Tibial nerve (tissue), 4 donors: Measurements from ENCODE around the gene BCAS3. TPM values are rescaled to one million over a fixed set of nuclear protein-coding genes. Genes with fewer than 3 reads are reported as not detected.

Experiments used
- DNase-seq, 2 donors: peaks; one replicate each; pipeline ENCODE4 v3.0.0-alpha.2; 2019; ENCODE audit warnings: low spot score in 2 of 2
- H3K27ac ChIP-seq, 4 donors: fragments of 200-600 bp; sonication (generic) in 3 of 4; one replicate each; pipeline ENCODE4 v1.5.1; 2017 to 2019; ENCODE audit warnings: mild to moderate bottlenecking in 1 of 4
- H3K27me3 ChIP-seq, 2 donors: fragments of 200-600 bp; sonication (generic) in 1 of 2; one replicate each; pipeline versions ENCODE4 v1.5.1 to v1.6.0; 2017 to 2019
- H3K36me3 ChIP-seq, 3 donors: fragments of 200-600 bp; sonication (generic); one replicate each; pipeline ENCODE4 v1.5.1; 2018 to 2019
- H3K4me1 ChIP-seq, 4 donors: fragments of 200-600 bp; sonication (generic) in 3 of 4; one replicate each; pipeline ENCODE4 v1.5.1; 2017 to 2019
- H3K4me3 ChIP-seq, 4 donors: fragments of 200-600 bp; sonication (generic) in 3 of 4; one replicate each; pipeline ENCODE4 v1.5.1; 2017 to 2019; ENCODE audit warnings: mild to moderate bottlenecking in 1 of 4, moderate library complexity in 1 of 4
- H3K9me3 ChIP-seq, 4 donors: fragments of 200-600 bp; sonication (generic) in 3 of 4; one replicate each; pipeline ENCODE4 v1.5.1; 2017 to 2019
- EP300 ChIP-seq, 2 donors: sonication (generic); formaldehyde crosslinking; IDR thresholded peaks; one replicate each; pipeline ENCODE4 v1.6.1; 2017; ENCODE audit warnings: antibody characterized with exemption in 2 of 2, mild to moderate bottlenecking in 1 of 2
- POLR2A ChIP-seq, 2 donors: fragments of 450-650 bp; IDR thresholded peaks; one replicate each; pipeline ENCODE4 v1.6.1; 2017; ENCODE audit warnings: antibody characterized with exemption in 2 of 2, mild to moderate bottlenecking in 2 of 2, moderate library complexity in 2 of 2
- WGBS, 2 donors: methylation state at CpG; one replicate each; pipeline ENCODE4 v1.1.5; 2018; 5-methylcytosine and 5-hydroxymethylcytosine counted together
- total RNA-seq, 4 donors: library from RNA; depleted of rRNA; stranded (reverse); fragments of >200 nt; gene quantifications; one replicate each; pipeline ENCODE4 v1.1.0, GENCODE V29; 2016
- TF ChIP-seq, protein P1 (sequence below), 5 experiments: fragments of 200-600 bp in 3 of 5; fragments of 450-650 bp in 2 of 5; sonication (generic) in 3 of 5; IDR thresholded peaks; one replicate each; pipeline ENCODE4 v1.5.1; 2016 to 2019; ENCODE audit warnings: antibody characterized with exemption in 5 of 5, mild to moderate bottlenecking in 3 of 5, moderate library complexity in 2 of 5

BCAS3 gene
- total RNA-seq, 4 donors from 2014 or later, result 26.4 to 48.1 (median 44.8) TPM

DNA sequence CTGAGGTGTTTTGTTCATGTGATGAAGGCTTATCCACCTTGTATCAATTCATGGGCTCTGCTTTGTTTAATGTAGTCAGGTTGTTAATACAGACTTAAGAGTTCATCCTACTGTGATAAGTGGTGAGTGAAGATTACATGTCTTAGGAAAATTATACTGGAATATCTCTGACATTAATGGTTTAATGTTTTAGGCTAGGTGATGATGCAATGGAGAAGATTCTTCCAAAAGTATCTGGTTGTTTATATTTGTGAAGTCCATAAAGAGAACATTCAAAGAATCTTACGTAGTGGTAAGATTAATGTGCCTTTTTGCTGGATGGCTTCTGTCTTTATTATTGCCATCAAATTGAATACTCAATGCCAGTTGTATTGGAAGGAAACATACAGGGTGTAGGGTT is 236.4 kb downstream of the BCAS3 start:
- Histone ChIP-seq H3K4me3 (no peak overlapping the region), H3K36me3 (peaks cover 0 to 13% (median 2%) of the 10 kb centered on the region in 3 donors), H3K27ac (no peak overlapping the region), H3K9me3 (peaks cover 0 to 12% (median 5%) of the 10 kb centered on the region in 4 donors), H3K27me3 (no peaks in the 10 kb centered on the region), H3K4me1 (no peaks in the 10 kb centered on the region)
- WGBS, 2 donors, result 88 to 98% methylated on average over 1 of the region's 1 CpG
- TF ChIP-seq POLR2A (IDR thresholded peaks at IDR 0.05) (no peak), EP300 (IDR thresholded peaks at IDR 0.05) (no peak)
- TF ChIP-seq, protein P1, sequence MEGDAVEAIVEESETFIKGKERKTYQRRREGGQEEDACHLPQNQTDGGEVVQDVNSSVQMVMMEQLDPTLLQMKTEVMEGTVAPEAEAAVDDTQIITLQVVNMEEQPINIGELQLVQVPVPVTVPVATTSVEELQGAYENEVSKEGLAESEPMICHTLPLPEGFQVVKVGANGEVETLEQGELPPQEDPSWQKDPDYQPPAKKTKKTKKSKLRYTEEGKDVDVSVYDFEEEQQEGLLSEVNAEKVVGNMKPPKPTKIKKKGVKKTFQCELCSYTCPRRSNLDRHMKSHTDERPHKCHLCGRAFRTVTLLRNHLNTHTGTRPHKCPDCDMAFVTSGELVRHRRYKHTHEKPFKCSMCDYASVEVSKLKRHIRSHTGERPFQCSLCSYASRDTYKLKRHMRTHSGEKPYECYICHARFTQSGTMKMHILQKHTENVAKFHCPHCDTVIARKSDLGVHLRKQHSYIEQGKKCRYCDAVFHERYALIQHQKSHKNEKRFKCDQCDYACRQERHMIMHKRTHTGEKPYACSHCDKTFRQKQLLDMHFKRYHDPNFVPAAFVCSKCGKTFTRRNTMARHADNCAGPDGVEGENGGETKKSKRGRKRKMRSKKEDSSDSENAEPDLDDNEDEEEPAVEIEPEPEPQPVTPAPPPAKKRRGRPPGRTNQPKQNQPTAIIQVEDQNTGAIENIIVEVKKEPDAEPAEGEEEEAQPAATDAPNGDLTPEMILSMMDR (IDR thresholded peaks at IDR 0.05), result no peak
- DNase-seq, result no peak

DNA sequence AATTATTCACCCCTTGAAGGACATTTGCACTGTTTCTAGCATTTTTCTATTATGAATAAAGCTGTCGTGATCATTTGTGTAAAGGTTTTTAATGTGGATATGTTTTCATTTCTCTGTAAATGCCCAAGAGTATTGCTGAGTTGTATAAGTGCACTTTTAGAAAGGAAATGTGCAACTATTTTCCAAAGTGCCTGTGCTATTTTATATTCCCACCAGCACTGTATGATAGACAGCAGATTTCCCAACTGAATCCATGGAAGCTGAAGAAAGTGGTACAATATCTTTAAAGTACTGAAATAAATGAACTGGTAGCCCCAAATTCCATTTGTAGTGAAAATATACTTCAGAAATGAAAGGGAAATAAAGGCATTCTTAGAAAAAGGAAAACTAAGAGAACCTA is 238.4 kb downstream of the BCAS3 start:
- Histone ChIP-seq H3K9me3 (peaks cover 0 to 12% (median 5%) of the 10 kb centered on the region in 4 donors), H3K4me3 (no peak overlapping the region), H3K27ac (no peak overlapping the region), H3K36me3 (peaks cover 0 to 13% (median 2%) of the 10 kb centered on the region in 3 donors), H3K27me3 (no peaks in the 10 kb centered on the region), H3K4me1 (no peaks in the 10 kb centered on the region)
- 87 to 89% methylated on average over 1 of the region's 1 CpG for WGBS, 2 donors
- no peak for DNase-seq
- TF ChIP-seq, protein P1 (IDR thresholded peaks at IDR 0.05), result no peak
- TF ChIP-seq POLR2A (IDR thresholded peaks at IDR 0.05), result no peak
- TF ChIP-seq EP300 (IDR thresholded peaks at IDR 0.05), result no peak

DNA sequence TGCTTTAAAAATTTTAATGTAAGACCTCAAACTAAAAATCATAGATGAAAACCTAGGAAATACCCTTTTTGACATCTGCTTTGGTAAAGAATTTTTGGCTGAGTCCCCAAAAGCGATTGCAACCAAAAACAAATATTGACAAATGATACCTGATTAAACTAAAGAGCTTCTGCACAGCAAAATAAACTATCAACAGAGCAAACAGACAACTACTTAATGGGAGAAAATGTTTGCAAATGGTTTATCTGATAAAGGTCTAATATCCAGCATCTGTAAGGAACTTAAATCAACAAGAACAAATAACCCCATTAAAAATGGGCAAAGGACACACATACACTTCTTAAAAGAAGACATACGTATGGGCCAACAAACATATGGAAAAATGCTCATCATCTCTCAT is 242.5 kb downstream of the BCAS3 start:
- no peak overlapping the region for H3K4me3 ChIP-seq
- no peaks in the 10 kb centered on the region for H3K27me3 ChIP-seq
- no peaks in the 10 kb centered on the region for H3K4me1 ChIP-seq
- DNase-seq, result no peak
- H3K36me3 ChIP-seq, result peaks cover 0 to 8% (median 2%) of the 10 kb centered on the region in 3 donors
- TF ChIP-seq POLR2A (IDR thresholded peaks at IDR 0.05) (no peak), EP300 (IDR thresholded peaks at IDR 0.05) (no peak)
- TF ChIP-seq, protein P1 (IDR thresholded peaks at IDR 0.05), result no peak
- WGBS, 2 donors, result 92% methylated on average over 2 of the region's 2 CpGs
- no peak overlapping the region for H3K27ac ChIP-seq
- H3K9me3 ChIP-seq, result peaks cover 0 to 12% (median 5%) of the 10 kb centered on the region in 4 donors

DNA sequence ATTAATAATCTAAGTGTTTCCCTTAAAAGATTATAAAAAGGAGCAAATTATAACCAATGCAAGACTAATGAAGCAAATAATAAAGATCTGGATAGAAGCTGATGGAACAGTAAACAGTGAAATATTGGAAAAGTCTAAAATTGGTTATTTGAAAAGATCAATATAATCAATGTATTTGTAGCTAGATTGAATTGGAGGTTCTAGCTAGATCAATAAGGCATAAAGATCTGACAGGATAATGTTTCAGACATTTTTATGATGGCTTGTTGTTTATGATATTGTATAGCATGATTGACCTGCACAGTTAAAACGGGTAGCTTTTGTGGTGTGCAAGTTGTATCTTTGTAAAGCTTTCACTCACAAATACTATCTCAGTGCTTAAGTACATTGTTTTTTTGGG is 245.3 kb downstream of the BCAS3 start:
- no peaks in the 10 kb centered on the region for H3K27me3 ChIP-seq
- H3K4me3 ChIP-seq, result no peak overlapping the region
- no peak overlapping the region for H3K27ac ChIP-seq
- no peaks in the 10 kb centered on the region for H3K4me1 ChIP-seq
- no peak for DNase-seq
- WGBS, 2 donors, result 72 to 77% methylated on average over 1 of the region's 1 CpG
- H3K9me3 ChIP-seq, result no peaks in the 10 kb centered on the region
- no peak for TF ChIP-seq EP300 (IDR thresholded peaks at IDR 0.05)
- TF ChIP-seq, protein P1 (IDR thresholded peaks at IDR 0.05), result no peak
- no peak for TF ChIP-seq POLR2A (IDR thresholded peaks at IDR 0.05)
- H3K36me3 ChIP-seq, result no peaks in the 10 kb centered on the region

DNA sequence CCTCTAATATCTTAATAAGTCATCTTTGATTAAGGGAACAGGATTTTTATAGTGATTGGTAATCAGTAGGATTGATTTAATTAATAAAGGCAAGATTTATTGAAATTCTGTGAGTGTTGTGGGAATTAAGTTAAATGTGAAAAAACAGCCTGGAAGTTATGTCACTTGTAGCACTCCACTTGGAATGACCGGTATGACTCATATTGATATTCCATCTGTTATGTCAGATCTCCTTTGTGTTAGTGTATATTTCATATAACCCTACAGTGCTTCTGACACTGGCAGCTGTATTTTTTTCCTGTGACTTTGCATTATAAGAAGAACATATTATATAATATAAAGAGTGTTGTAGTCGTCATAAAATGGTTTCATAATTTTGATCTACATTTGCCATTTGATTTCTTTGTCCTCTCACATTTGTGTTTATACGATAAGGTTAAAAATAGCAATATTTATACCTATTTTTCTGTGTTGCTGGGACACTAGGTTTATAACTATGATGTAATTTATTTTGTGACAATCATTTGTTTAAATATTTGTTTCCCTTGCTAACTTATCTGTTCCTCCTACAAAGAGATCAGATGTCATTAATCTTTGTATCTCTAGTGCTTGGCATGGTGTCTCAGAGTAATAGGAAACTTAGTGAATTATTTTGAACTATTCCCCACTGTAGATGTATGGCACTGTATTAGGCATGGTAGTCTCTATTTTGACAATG is 249.0 kb downstream of the BCAS3 start:
- TF ChIP-seq, protein P1 (IDR thresholded peaks at IDR 0.05), result no peak
- TF ChIP-seq POLR2A (IDR thresholded peaks at IDR 0.05) (no peak), EP300 (IDR thresholded peaks at IDR 0.05) (no peak)
- Histone ChIP-seq H3K4me1 (no peaks in the 10 kb centered on the region), H3K4me3 (no peak overlapping the region), H3K27me3 (no peaks in the 10 kb centered on the region), H3K9me3 (no peaks in the 10 kb centered on the region), H3K36me3 (no peaks in the 10 kb centered on the region), H3K27ac (no peak overlapping the region)
- WGBS, 2 donors, result 75 to 76% methylated on average over 3 of the region's 3 CpGs
- no peak for DNase-seq
